NAMALWA (cell line): ENCODE data around the gene C2orf80.
"Not testable (repeated sequence)": the region's sequence is repeated elsewhere in the genome, so short reads cannot be mapped to it uniquely, and the experiment has no call there.

Source experiments
- DNase-seq: peaks from one replicate; pipeline ENCODE4 v3.0.0-alpha.2; 2015; ENCODE audit warnings: low spot score

C2orf80 gene

DNA sequence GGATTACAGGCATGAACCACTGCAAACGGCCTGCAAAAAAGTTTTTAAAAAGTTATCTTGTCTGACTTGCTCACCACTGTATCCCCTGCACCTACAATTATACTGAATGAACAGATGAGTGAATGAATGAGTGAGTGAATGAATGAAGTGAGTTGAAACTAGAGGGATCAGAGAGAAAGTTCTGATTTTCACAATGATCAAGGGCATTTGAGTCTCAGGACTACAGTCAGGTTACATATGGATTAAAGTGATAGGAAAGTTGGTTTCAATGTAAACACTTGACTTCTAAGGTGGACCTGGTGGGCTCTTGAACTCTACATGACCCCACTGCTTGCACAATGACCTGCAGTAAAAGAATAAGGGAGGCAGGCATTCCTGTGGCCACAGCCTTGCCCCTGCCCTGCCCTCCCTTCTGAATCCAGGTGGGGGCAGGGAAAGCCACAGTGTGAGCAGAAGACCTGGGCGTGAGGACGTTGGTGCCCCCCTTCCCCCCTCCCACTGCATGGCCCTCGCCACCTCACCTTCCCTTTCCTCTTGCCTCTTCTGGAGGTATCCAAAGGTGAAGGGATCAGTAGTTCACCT, 10.7 kb downstream of the C2orf80 start:
- no peak for DNase-seq

- no peak for DNase-seq
Observed at GRCh38 chr2:208175840-208176153, 14.0 kb downstream of the C2orf80 start.

- peak; percentile 85 for DNase-seq
Observed at GRCh38 chr2:208175069-208175839, 14.6 kb downstream of the C2orf80 start.

DNA sequence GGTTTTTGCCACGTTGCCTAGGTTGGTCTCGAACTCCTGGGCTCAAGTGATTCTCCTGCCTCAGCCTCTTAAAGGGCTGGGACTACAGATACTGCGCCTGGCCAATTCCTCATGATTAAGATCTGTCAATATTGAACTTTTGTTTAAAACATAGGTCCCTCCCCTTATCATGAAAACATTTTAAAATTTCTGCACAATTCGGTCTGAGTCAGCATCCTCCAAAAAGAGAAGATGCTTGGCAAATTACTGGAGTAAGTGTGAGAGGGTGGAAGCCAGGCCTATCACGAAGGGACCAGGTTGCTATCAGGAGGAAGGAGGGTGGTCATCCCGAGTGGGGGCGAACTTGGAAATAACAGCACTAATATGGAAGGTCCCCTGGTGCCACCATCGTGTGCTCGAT, 15.7 kb downstream of the C2orf80 start:
- no peak for DNase-seq

- no peak for DNase-seq
Observed at GRCh38 chr2:208172125-208172524, 17.7 kb downstream of the C2orf80 start.

GRCh38 chr2:208164951-208165755, 24.7 kb downstream of the C2orf80 start:
- no peak for DNase-seq

DNA sequence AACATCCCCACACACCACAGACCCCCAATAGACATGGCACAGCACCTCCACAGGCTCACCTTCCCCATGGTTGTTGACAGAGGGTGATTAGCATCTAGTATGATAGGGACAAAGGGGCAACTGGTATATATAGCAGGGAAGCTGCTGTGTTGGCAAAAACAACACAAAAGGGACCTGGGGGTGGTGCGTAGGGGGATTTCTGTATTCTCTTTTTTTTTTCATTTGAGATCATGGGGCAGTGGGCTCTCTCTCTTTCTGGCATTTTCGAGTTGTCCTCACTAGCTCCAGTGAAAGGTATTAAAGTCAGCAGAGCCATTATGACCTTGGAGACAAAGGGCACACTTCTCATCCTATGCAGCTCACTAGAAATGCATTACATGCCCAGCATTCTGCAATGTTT, 26.3 kb downstream of the C2orf80 start, which contains the start of gene CRYGA:
Gene CRYGA (minus strand): TSS at position 101 of the 400 bp plus-strand sequence. CDS start 33 bp downstream, at position 68.
- DNase-seq: no peak

GRCh38 chr2:208156439-208156838, 33.4 kb downstream of the C2orf80 start:
- DNase-seq: no peak

GRCh38 chr2:208153156-208153555, 36.7 kb downstream of the C2orf80 start:
- DNase-seq: no peak

DNA sequence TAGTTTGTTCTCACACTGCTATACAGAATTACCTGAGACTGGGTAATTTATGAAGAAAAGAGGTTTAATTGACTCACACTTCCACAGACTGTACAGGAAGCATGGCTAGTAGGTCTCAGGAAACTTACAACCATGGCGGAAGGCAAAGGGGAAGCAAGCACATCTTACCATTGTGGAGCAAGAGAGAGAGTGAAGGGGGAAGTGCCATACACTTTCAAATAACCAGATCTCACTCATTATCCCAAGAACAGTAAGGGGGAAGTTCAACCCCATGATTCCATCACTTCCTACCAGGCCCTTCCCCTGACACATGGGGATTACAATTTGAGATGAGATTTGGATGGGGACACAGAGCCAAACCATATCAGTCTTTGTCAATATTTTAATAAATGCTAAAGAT, 38.9 kb downstream of the C2orf80 start:
- DNase-seq: no peak

DNA sequence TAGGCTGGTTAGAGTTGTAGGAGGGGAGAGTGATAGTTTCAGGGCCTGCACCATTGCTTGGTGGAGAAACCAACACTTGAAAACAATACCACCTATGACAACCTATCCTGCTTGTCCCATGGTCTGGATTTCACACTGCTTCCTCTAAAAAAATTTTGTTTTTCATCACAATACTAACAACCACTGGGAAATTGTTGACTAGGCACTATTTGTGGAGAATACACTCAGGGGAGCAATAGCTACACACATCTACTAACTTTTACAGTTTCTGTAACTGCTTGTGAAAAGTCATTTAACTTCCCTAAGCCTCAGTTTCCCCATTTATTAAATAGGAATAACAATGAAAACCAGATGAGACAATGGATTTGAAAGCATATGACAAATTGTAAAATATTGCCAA, 39.7 kb downstream of the C2orf80 start:
- DNase-seq: no peak

- no peak for DNase-seq
Observed at GRCh38 chr2:208148803-208149202, 41.0 kb downstream of the C2orf80 start.

- DNase-seq: no peak
Observed at GRCh38 chr2:208147759-208148158, 42.1 kb downstream of the C2orf80 start.

- DNase-seq: no peak
Observed at GRCh38 chr2:208147008-208147407, 42.8 kb downstream of the C2orf80 start.

GRCh38 chr2:208146006-208146405, 43.8 kb downstream of the C2orf80 start, which contains the start of gene CRYGB:
Gene CRYGB (minus strand): TSS chr2:208146158. CDS start chr2:208146120, 38 bp downstream.
- DNase-seq: no peak

- no peak for DNase-seq
Observed at GRCh38 chr2:208142925-208143799, 46.7 kb downstream of the C2orf80 start.

GRCh38 chr2:208142240-208142924, 47.4 kb downstream of the C2orf80 start:
- DNase-seq: no peak

GRCh38 chr2:208139447-208139846, 50.4 kb downstream of the C2orf80 start:
- DNase-seq: no peak

GRCh38 chr2:208138334-208138733, 51.5 kb downstream of the C2orf80 start:
- not testable (repeated sequence) for DNase-seq

GRCh38 chr2:208136716-208137094, 53.1 kb downstream of the C2orf80 start:
- DNase-seq: no peak
